Activated CD8-positive, alpha-beta T cell treated with anti-CD3 and anti-CD28 coated beads for 36 hours (primary cell): ENCODE results near the gene PLD1. TPM values are rescaled to one million over a fixed set of nuclear protein-coding genes. Genes with fewer than 3 reads are reported as not detected.

ENCODE experiments used
- ATAC-seq: fragments of 200-7000 bp; cut with Tn5 transposase; one replicate; pipeline ENCODE4 v1.10.0; 2021; ENCODE audit warnings: mild to moderate bottlenecking, moderate library complexity
- CTCF ChIA-PET: fragments of 350-600 bp; sonication (Branson Sonifier 250); formaldehyde crosslinking; loops from one replicate; lab custom pipeline; 2021; ENCODE audit warnings: antibody characterized with exemption; lab: Charles Lee
- POLR2A ChIA-PET: fragments of 350-600 bp; sonication (Branson Sonifier 250); formaldehyde crosslinking; loops from one replicate; lab custom pipeline; 2021; ENCODE audit warnings: antibody characterized with exemption; lab: Charles Lee
- DNase-seq: peaks from one replicate; pipeline ENCODE4 v3.0.0-alpha.2; 2020
- H3K27ac Mint-ChIP-seq: one replicate; pipeline ENCODE4 v1.8.0; 2021; ENCODE audit warnings: mild to moderate bottlenecking, mixed read lengths
- H3K27me3 Mint-ChIP-seq: one replicate; pipeline ENCODE4 v1.8.0; 2021; ENCODE audit warnings: mixed read lengths
- H3K36me3 Mint-ChIP-seq: one replicate; pipeline ENCODE4 v1.8.0; 2021; ENCODE audit warnings: low read depth, mixed read lengths
- H3K4me1 Mint-ChIP-seq: one replicate; pipeline ENCODE4 v1.8.0; 2021; ENCODE audit warnings: low read depth, mixed read lengths
- H3K4me3 Mint-ChIP-seq: one replicate; pipeline ENCODE4 v1.8.0; 2021; ENCODE audit warnings: mild to moderate bottlenecking, moderate library complexity, mixed read lengths
- H3K9me3 Mint-ChIP-seq: one replicate; pipeline ENCODE4 v1.8.0; 2021; ENCODE audit warnings: mixed read lengths
- CTCF ChIP-seq: fragments of 200-600 bp; IDR thresholded peaks from one replicate; pipeline ENCODE4 v1.8.0; 2022; ENCODE audit warnings: antibody characterized with exemption, mild to moderate bottlenecking
- intact Hi-C: fragments of 100-400 bp; cut with micrococcal nuclease; formaldehyde crosslinking; loops from one replicate; pipeline ENCODE4 v1.10.0; 2022
- total RNA-seq, 2 experiments: library from RNA; stranded (reverse); gene quantifications; one replicate each; pipeline ENCODE4 v1.2.3, GENCODE V29; 2021

PLD1 gene
- total RNA-seq, 2 experiments from 2014 or later, result 0.86 to 1.2 TPM

GRCh38 chr3:171832989-171833388 lies 22.7 kb upstream of the PLD1 start:
- Mint-ChIP-seq H3K27ac (no peak overlapping the region), H3K4me1 (no peaks in the 10 kb centered on the region), H3K27me3 (peaks cover 9% of the 10 kb centered on the region), H3K4me3 (no peak overlapping the region), H3K9me3 (no peaks in the 10 kb centered on the region), H3K36me3 (no peaks in the 10 kb centered on the region)
- DNase-seq (no peak), ATAC-seq (no peak)
- CTCF ChIA-PET, result interaction anchor here (0.7 to 2.0 kb wide), 4 partner anchors 60 to 219 kb away, joined by 3 to 6 read pairs (median 5); no protein-coding TSS in a partner anchor
- POLR2A ChIA-PET, result no interaction called here
- intact Hi-C loops, result no loop called here
- TF ChIP-seq CTCF, result no peak

- Mint-ChIP-seq H3K27ac (no peak overlapping the region), H3K4me1 (no peaks in the 10 kb centered on the region), H3K4me3 (no peak overlapping the region), H3K9me3 (no peaks in the 10 kb centered on the region), H3K27me3 (peaks cover 12% of the 10 kb centered on the region), H3K36me3 (no peaks in the 10 kb centered on the region)
- ATAC-seq (no peak), DNase-seq (no peak)
- TF ChIP-seq CTCF, result no peak
- intact Hi-C loops, result no loop called here
- ChIA-PET CTCF (interaction anchor here (1.2 kb wide), 1 partner anchor 60 kb away, joined by 4 read pairs; no protein-coding TSS in a partner anchor), POLR2A (interaction anchor here (1.1 kb wide), 1 partner anchor 9 kb away, joined by 3 read pairs; no protein-coding TSS in a partner anchor)
These were observed 21.7 kb upstream of the PLD1 start for GRCh38 chr3:171831936-171832335.

- H3K4me1 Mint-ChIP-seq, result no peaks in the 10 kb centered on the region
These were observed 20.2 kb upstream of the PLD1 start for GRCh38 chr3:171830518-171830875.

GRCh38 chr3:171829841-171830517 lies 19.7 kb upstream of the PLD1 start:
- Mint-ChIP-seq H3K4me1 (no peaks in the 10 kb centered on the region), H3K27me3 (peaks cover 13% of the 10 kb centered on the region), H3K9me3 (no peaks in the 10 kb centered on the region), H3K4me3 (no peak overlapping the region), H3K36me3 (no peaks in the 10 kb centered on the region), H3K27ac (no peak overlapping the region)
- intact Hi-C loops, result no loop called here
- ATAC-seq (peak; percentile 64), DNase-seq (peak; percentile 34)
- peak; percentile 46 for TF ChIP-seq CTCF
- ChIA-PET POLR2A (no interaction called here), CTCF (interaction anchor here (0.6 to 2.2 kb wide), 11 partner anchors 16 to 183 kb away, joined by 3 to 11 read pairs (median 4); partner anchors contain the start of gene PLD1)

More at GRCh38 chr3:171830518-171830875, 20.2 kb upstream of the PLD1 start:
- no peak overlapping the region for H3K4me3 Mint-ChIP-seq
- no peak overlapping the region for H3K27ac Mint-ChIP-seq
- H3K27me3 Mint-ChIP-seq, result peaks cover 11% of the 10 kb centered on the region
- POLR2A ChIA-PET, result no interaction called here
- no peaks in the 10 kb centered on the region for H3K9me3 Mint-ChIP-seq
- DNase-seq, result no peak
- H3K36me3 Mint-ChIP-seq, result no peaks in the 10 kb centered on the region
- no peak for ATAC-seq
- intact Hi-C loops, result no loop called here
- CTCF ChIA-PET, result interaction anchor here (0.6 to 2.1 kb wide), 4 partner anchors 26 to 131 kb away, joined by 3 to 11 read pairs (median 4); no protein-coding TSS in a partner anchor
- no peak for TF ChIP-seq CTCF
